GM18909 (cell line): Measurements from ENCODE around the gene SERPINE2.

ENCODE experiments used
- ATAC-seq: cut with Tn5 transposase; IDR thresholded peaks from one replicate; pipeline ENCODE4 v1.9.1; 2021; ENCODE audit warnings: mild to moderate bottlenecking; ENCODE audit not compliant: unreplicated experiment, poor library complexity

Gene SERPINE2

GRCh38 chr2:223980397-223980735, 58.7 kb downstream of the SERPINE2 start:
- no peak for ATAC-seq

- peak; percentile 53 for ATAC-seq
Measured at GRCh38 chr2:223979730-223980396, 59.2 kb downstream of the SERPINE2 start.

DNA sequence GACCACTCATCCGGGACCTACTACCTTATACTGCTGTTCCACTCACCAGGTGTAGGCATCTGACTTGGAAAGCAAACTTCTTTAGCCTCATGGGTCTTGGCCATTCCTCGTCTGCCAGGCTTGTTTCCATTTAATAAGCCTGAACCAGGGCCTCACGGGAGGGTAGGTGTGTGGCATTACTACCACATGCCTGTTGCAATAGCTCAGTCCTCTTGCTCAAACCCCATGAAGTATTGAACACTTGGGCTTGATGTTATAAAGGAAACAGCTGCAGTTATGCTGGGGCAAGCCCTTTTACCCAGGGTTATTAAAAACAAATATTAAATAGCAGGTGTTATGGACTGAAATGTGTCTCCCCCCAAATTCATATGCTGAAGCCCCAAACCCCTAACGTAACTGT, 60.6 kb downstream of the SERPINE2 start:
- ATAC-seq = no peak

DNA sequence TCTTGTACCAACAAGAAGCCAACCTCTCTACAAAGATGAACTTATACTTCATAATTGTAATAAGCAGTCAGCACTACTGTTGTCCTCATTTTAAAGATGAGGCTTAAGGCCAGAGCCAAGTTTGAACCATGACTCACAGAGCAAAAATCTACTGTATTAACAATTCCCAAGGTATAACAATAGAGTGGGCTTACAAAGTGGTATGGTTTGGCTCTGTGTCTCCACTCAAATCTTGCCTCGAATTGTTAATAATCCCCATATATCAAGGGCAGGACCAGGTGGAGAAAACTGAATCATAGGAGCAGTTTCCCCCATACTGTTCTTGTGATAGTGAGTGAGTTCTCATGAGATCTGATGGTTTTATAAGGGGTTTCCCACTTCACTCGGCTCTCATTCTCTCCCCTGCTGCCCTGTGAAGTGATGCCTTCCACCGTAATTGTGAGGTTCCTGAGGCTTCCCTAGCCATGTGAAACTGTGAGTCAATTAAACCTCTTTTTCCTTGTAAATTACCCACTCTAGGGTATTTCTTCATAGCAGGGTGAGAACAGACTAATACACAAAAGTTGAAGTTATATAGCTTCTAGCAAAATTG, 62.4 kb downstream of the SERPINE2 start:
- ATAC-seq = no peak

- ATAC-seq = no peak
Measured at GRCh38 chr2:223973606-223974005, 65.5 kb downstream of the SERPINE2 start.

GRCh38 chr2:223972656-223973102, 66.4 kb downstream of the SERPINE2 start:
- no peak for ATAC-seq

GRCh38 chr2:223971731-223972130, 67.4 kb downstream of the SERPINE2 start:
- no peak for ATAC-seq

- peak; percentile 78 for ATAC-seq
Measured at GRCh38 chr2:223970343-223971128, 68.5 kb downstream of the SERPINE2 start.

- ATAC-seq = no peak
Measured at GRCh38 chr2:223969856-223970255, 69.2 kb downstream of the SERPINE2 start.

DNA sequence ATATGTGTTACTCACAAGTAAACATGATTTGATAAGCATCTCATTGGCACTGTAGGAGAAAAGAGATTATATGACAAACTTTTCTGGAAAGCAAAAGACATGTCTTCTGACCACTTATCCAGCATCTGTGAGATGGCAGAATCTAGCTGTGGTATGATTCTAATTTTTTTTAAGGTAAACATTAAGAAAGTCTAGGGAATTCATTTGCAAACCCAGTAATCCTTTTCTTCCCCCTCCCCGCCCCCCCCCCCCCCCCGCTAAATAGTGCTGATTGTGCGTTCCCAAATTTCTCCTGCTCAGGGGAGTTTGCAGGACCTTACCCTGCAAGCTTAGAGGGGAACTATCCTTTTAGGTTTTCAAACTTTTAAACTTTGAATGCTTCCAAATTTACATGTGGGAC, 69.8 kb downstream of the SERPINE2 start:
- ATAC-seq = no peak

DNA sequence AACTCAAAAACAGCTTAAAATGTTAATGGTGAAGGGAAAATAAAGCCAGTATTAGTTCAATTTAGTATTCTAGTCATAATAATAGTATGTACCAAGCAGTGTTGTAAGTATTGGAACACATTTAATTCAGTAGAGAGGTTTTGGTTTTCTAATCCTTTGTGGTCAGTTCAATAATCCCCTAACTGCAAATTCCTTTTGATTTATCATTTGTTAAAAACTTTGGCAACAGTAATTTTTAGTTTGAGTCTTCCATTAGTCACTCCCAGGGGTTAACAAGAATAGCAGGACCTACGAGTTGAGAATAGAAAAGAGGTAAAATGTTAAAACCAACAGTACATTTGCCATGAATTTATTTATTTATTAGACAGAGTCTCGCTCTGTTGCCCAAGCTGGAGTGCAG, 71.1 kb downstream of the SERPINE2 start:
- no peak for ATAC-seq

DNA sequence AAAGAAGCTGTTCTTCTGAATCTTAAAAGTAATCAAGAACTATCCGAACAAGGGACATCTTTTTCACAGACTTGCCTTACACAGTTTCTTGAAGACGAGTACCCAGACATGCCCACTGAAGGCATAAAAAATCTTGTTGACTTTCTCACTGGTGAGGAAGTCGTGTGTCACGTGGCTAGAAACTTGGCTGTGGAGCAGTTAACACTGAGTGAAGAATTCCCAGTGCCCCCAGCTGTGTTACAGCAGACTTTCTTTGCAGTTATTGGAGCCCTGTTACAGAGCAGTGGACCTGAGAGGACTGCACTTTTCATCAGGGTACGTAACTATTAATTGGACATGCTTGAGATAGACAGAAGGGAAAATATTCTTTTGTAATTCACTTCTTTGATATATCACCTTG, 79.4 kb downstream of the SERPINE2 start:
- no peak for ATAC-seq

GRCh38 chr2:223957092-223957851, 81.8 kb downstream of the SERPINE2 start, which contains the start of gene MRPL44:
TSS of gene MRPL44 (plus strand) at chr2:223957463. CDS start at chr2:223957473, 10 bp downstream.
- peak; percentile 90 for ATAC-seq

DNA sequence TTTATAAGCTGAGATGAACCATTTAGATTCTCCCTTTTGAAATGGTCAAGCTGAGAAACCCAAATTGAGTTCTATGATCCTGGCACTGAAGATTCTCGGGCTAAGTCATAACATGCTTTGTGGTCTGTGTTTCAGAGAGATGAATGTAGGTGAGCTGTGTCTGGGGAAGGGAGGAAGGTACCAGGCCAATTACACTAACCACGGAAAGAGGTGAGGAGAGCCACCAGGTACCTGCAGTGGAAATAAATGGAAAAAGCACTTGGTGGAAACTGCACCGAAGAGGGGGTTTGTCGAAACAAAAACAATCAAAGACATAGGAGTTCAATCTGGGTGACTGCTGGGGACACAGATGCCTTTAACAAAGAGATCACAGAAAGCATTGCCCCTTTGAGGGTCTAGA, 82.8 kb downstream of the SERPINE2 start:
- ATAC-seq = peak; percentile 32

- no peak for ATAC-seq
Measured at GRCh38 chr2:223954401-223954800, 84.7 kb downstream of the SERPINE2 start.

DNA sequence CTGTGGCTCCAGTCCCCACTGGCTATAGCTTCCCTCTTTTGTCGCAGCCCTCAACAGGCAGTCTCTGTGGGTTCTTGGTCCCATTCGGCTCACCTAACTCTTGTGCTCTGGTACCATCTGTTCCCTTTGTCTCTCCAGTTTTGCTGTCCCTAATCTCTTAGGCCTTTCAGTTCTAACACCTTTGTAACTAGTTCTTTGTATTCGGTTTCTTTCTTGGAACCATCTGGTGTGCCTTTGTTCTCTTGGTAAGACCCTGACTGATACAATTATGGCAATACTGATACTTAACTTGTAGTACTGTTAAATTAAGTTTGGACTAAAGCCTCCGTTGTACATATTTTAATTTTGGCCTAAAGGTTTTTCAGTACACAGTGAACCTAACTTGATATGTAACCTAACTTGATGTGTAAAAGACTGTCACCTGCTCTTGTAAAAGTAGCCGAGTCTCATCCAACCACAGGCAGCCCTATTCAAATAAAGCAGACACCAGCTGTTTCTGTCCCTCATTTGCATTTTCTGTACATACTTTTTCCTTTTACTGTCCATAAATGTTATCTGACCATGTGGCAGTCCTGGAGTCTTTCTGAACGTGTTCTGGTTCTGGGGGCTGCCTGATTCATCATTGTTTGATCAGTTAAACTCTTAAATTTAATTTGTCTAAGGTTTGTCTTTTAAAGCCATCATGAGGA, 86.7 kb downstream of the SERPINE2 start:
- peak; percentile 61 for ATAC-seq

GRCh38 chr2:223950448-223951347, 88.4 kb downstream of the SERPINE2 start:
- no peak for ATAC-seq

DNA sequence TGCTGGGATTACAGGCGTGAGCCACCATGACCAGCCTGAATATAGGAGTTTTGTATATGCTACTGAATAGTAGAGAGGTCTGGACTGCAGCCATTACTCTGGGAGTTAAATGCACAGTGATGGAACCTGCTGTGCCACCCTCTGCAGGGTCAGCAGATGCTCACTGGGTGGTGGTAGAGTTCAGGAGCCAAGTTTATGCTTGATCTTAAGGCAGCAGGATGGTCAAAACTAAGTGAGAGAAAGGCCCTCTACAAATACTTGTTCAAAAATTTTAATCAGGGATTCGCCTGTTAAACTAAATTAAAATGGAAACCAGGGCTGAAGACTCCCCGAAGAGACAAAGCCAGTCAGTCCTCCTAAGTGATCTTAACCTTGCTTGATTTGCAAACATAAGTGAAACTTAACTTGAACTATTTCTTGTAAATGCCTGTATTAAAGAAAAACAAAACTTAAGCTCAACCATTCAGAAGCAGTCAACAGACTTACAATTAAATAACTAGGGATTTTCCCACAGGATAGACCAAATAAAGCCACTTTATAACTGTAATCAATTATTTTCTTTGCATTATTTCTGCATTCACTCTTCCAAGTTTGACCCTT, 89.7 kb downstream of the SERPINE2 start:
- no peak for ATAC-seq

GRCh38 chr2:223947711-223948205, 91.3 kb downstream of the SERPINE2 start:
- no peak for ATAC-seq
